ENCODE measurements around the gene EDIL3.

GRCh38 chr5:84181093-84181492 lies 203.6 kb downstream of the EDIL3 start:
- no peak for TF ChIP-seq CTCF (IDR thresholded peaks at IDR 0.05)
- no peak for TF ChIP-seq POLR2A (IDR thresholded peaks at IDR 0.05)
- TF ChIP-seq EP300 (IDR thresholded peaks at IDR 0.05): no peak

Measured in gastroesophageal sphincter (tissue), 3 donors.